Activated T-cell treated with anti-CD3 and anti-CD28 coated beads for 1 hour (primary cell): ENCODE results near the gene DYRK3.
A peak's percentile ranks its signal among the peaks of the same experiment; 100 is the strongest.

Experiments used
- DNase-seq: peaks from one replicate; pipeline ENCODE4 v3.0.0-alpha.2; 2020; ENCODE audit warnings: low read depth

The DYRK3 gene

GRCh38 chr1:206684003-206684402, 48.7 kb downstream of the DYRK3 start:
- no peak for DNase-seq

GRCh38 chr1:206684478-206685333, 49.4 kb downstream of the DYRK3 start, which contains the start of gene MAPKAPK2:
MAPKAPK2 (plus strand) TSS chr1:206684905; CDS start chr1:206685230, 325 bp downstream.
- DNase-seq, result peak; percentile 76

- DNase-seq, result no peak
Observed at GRCh38 chr1:206685334-206685768, 50.0 kb downstream of the DYRK3 start.

- DNase-seq, result no peak
Observed at GRCh38 chr1:206685769-206686477, 50.6 kb downstream of the DYRK3 start.

- DNase-seq, result no peak
Observed at GRCh38 chr1:206686478-206687249, 51.3 kb downstream of the DYRK3 start.

GRCh38 chr1:206687251-206687914, 52.0 kb downstream of the DYRK3 start:
- no peak for DNase-seq

- DNase-seq, result no peak
Observed at GRCh38 chr1:206687915-206688442, 52.6 kb downstream of the DYRK3 start.

- no peak for DNase-seq
Observed at GRCh38 chr1:206690516-206690915, 55.2 kb downstream of the DYRK3 start.

- DNase-seq, result no peak
Observed at GRCh38 chr1:206691604-206692003, 56.3 kb downstream of the DYRK3 start.

- no peak for DNase-seq
Observed at GRCh38 chr1:206693029-206693428, 57.7 kb downstream of the DYRK3 start.

GRCh38 chr1:206693592-206693991, 58.3 kb downstream of the DYRK3 start:
- no peak for DNase-seq

- no peak for DNase-seq
Observed at GRCh38 chr1:206694171-206695124, 59.1 kb downstream of the DYRK3 start.

GRCh38 chr1:206695733-206696132, 60.4 kb downstream of the DYRK3 start:
- no peak for DNase-seq

- no peak for DNase-seq
Observed at GRCh38 chr1:206696812-206697585, 61.7 kb downstream of the DYRK3 start.

- DNase-seq, result no peak
Observed at GRCh38 chr1:206698011-206698410, 62.7 kb downstream of the DYRK3 start.
